Measurements from ENCODE around the gene TLR10.

DNA sequence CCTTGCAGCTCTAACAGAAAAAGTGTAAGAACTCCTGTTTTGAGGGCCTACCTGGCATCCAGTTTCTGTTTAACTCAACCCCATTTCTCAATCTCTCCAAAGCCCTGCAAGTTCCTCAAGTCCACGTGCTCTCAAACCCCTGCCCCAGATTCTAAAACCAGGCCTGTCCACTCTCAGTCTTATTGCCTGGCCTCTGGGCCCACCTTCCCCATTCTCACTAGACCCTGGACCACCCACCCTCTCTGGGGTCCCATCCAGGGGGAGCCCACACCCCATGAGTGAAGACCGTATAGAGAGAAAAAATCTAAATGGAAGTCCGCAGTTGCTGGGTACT lies 58.3 kb downstream of the TLR10 start:
- TF ChIP-seq, protein P1, sequence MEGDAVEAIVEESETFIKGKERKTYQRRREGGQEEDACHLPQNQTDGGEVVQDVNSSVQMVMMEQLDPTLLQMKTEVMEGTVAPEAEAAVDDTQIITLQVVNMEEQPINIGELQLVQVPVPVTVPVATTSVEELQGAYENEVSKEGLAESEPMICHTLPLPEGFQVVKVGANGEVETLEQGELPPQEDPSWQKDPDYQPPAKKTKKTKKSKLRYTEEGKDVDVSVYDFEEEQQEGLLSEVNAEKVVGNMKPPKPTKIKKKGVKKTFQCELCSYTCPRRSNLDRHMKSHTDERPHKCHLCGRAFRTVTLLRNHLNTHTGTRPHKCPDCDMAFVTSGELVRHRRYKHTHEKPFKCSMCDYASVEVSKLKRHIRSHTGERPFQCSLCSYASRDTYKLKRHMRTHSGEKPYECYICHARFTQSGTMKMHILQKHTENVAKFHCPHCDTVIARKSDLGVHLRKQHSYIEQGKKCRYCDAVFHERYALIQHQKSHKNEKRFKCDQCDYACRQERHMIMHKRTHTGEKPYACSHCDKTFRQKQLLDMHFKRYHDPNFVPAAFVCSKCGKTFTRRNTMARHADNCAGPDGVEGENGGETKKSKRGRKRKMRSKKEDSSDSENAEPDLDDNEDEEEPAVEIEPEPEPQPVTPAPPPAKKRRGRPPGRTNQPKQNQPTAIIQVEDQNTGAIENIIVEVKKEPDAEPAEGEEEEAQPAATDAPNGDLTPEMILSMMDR (IDR thresholded peaks at IDR 0.05; ENCODE audit: borderline replicate concordance, extremely low read depth, low read length, poor library complexity, severe bottlenecking): no peak
- TF ChIP-seq EZH2 (IDR thresholded peaks at IDR 0.05; ENCODE audit: borderline replicate concordance, low read depth, low read length, severe bottlenecking): no peak
